Measurements from ENCODE around the gene CHAC2. TPM values are rescaled to one million over a fixed set of nuclear protein-coding genes. Genes with fewer than 3 reads are reported as not detected.
A peak's percentile ranks its signal among the peaks of the same experiment; 100 is the strongest.
"Not testable (repeated sequence)": the region's sequence is repeated elsewhere in the genome, so short reads cannot be mapped to it uniquely, and the experiment has no call there.

Gene CHAC2
- total RNA-seq, 1 donor from 2014 or later, result 1.3 TPM

DNA sequence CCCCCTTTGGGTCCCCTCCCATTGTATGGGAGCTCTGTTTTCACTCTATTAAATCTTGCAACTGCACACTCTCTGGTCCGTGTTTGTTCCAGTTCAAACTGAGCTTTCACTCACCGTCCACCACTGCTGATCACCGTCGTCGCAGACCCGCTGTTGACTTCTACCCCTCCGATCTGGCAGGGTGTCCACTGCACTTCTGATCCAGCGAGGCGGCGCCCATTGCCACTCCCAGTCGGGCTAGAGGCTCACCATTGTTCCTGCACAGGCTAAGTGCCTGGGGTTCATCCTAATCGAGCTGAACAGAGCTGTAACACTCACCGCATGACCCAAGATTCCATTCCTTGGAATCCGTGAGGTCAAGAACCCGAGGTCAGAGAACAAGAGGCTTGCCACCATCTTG lies 11.0 kb upstream of the CHAC2 start:
- Mint-ChIP-seq H3K27me3 (ENCODE audit: unreplicated experiment) (no peaks in the 10 kb centered on the region), H3K4me1 (ENCODE audit: unreplicated experiment) (no peaks in the 10 kb centered on the region), H3K4me3 (ENCODE audit: unreplicated experiment) (peak overlapping the region; percentile 77), H3K27ac (ENCODE audit: unreplicated experiment) (no peak overlapping the region), H3K9me3 (ENCODE audit: unreplicated experiment) (no peaks in the 10 kb centered on the region), H3K36me3 (ENCODE audit: low read depth, unreplicated experiment) (peaks cover 15% of the 10 kb centered on the region)
- no peak for DNase-seq (ENCODE audit: low spot score)
- TF ChIP-seq CTCF (IDR thresholded peaks at IDR 0.05; ENCODE audit: unreplicated experiment), result no peak

DNA sequence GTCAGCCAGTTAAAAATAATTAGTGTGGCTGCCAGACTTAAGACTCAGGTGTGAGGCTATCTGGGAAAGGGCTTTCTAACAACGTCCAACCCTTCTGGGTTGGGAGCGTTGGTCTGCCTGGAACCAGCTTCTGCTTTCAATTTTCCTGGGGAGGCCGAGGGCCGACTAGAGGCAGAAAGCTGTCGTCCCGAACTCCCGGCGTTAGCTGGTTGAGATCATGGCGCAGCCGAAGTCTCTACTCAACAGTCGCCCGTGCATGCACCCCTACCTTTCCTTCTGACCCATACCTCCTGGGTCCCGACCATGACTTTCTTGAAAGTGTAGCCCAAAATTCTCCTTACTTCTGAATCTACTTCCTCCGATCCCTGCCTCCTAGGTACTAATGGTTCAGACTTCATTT lies 10.4 kb upstream of the CHAC2 start:
- H3K27me3 Mint-ChIP-seq (ENCODE audit: unreplicated experiment); H3K4me1 Mint-ChIP-seq (ENCODE audit: unreplicated experiment); H3K4me3 Mint-ChIP-seq (ENCODE audit: unreplicated experiment); H3K27ac Mint-ChIP-seq (ENCODE audit: unreplicated experiment); H3K9me3 Mint-ChIP-seq (ENCODE audit: unreplicated experiment); DNase-seq (ENCODE audit: low spot score): not testable (repeated sequence)
- H3K36me3 Mint-ChIP-seq (ENCODE audit: low read depth, unreplicated experiment), result peaks cover 15% of the 10 kb centered on the region

GRCh38 chr2:53765767-53766166 lies 1.8 kb upstream of the CHAC2 start:
- H3K27ac Mint-ChIP-seq (ENCODE audit: unreplicated experiment), result no peak overlapping the region
- H3K4me1 Mint-ChIP-seq (ENCODE audit: unreplicated experiment), result peaks cover 8% of the 10 kb centered on the region
- no peaks in the 10 kb centered on the region for H3K9me3 Mint-ChIP-seq (ENCODE audit: unreplicated experiment)
- no peak for TF ChIP-seq CTCF (IDR thresholded peaks at IDR 0.05; ENCODE audit: unreplicated experiment)
- no peak for DNase-seq (ENCODE audit: low spot score)
- H3K4me3 Mint-ChIP-seq (ENCODE audit: unreplicated experiment), result no peak overlapping the region
- H3K27me3 Mint-ChIP-seq (ENCODE audit: unreplicated experiment), result peaks cover 1% of the 10 kb centered on the region
- peaks cover 6% of the 10 kb centered on the region for H3K36me3 Mint-ChIP-seq (ENCODE audit: low read depth, unreplicated experiment)

DNA sequence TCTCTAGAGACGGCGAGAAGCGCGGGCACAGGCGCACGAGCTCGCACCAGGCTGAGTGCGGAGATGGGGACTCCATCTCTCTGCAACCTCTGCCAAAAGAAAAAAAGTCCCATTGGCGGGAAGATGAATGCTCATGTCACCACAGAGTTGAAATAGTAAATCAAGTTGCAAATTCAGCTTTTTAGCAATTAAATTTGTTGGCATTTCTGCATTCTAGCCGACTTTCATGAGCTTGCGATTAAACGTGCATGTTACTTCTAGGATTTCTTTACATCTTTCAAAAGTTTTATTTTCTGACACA lies 588 bp downstream of the CHAC2 start:
- Mint-ChIP-seq H3K4me1 (ENCODE audit: unreplicated experiment) (peaks cover 8% of the 10 kb centered on the region), H3K27me3 (ENCODE audit: unreplicated experiment) (peaks cover 1% of the 10 kb centered on the region), H3K27ac (ENCODE audit: unreplicated experiment) (no peak overlapping the region), H3K4me3 (ENCODE audit: unreplicated experiment) (peak overlapping the region; percentile 95), H3K9me3 (ENCODE audit: unreplicated experiment) (no peaks in the 10 kb centered on the region), H3K36me3 (ENCODE audit: low read depth, unreplicated experiment) (peaks cover 3% of the 10 kb centered on the region)
- DNase-seq (ENCODE audit: low spot score), result peak; percentile 48
- no peak for TF ChIP-seq CTCF (IDR thresholded peaks at IDR 0.05; ENCODE audit: unreplicated experiment)

- H3K27ac Mint-ChIP-seq (ENCODE audit: unreplicated experiment), result no peak overlapping the region
- H3K4me3 Mint-ChIP-seq (ENCODE audit: unreplicated experiment), result no peak overlapping the region
- H3K4me1 Mint-ChIP-seq (ENCODE audit: unreplicated experiment), result peaks cover 8% of the 10 kb centered on the region
- H3K9me3 Mint-ChIP-seq (ENCODE audit: unreplicated experiment), result no peaks in the 10 kb centered on the region
- peaks cover 3% of the 10 kb centered on the region for H3K36me3 Mint-ChIP-seq (ENCODE audit: low read depth, unreplicated experiment)
- TF ChIP-seq CTCF (IDR thresholded peaks at IDR 0.05; ENCODE audit: unreplicated experiment), result no peak
- peaks cover 1% of the 10 kb centered on the region for H3K27me3 Mint-ChIP-seq (ENCODE audit: unreplicated experiment)
- DNase-seq (ENCODE audit: low spot score), result no peak
These were observed 1.8 kb downstream of the CHAC2 start for GRCh38 chr2:53769318-53769945.
